Panc1 (cell line): Measurements from ENCODE around the gene SLC16A7. TPM values are rescaled to one million over a fixed set of nuclear protein-coding genes. Genes with fewer than 3 reads are reported as not detected.

ENCODE experiments used
- ATAC-seq: fragments of 200-7000 bp; cut with Tn5 transposase; 2 replicates; pipeline ENCODE4 v1.9.1; 2020; ENCODE audit warnings: mild to moderate bottlenecking, moderate library complexity
- BruUV-seq: library from RNA; stranded (reverse); fragments of 400-500 nt; replicated peaks from 2 replicates; lab custom pipeline; 2021; lab: Mats Ljungman, UMichigan
- CTCF ChIA-PET: fragments of 300-600 bp; sonication (Branson Sonifier 250); formaldehyde crosslinking; loops from one replicate; lab custom pipeline; 2022; ENCODE audit warnings: antibody characterized with exemption; lab: Charles Lee
- POLR2A ChIA-PET: fragments of 300-600 bp; sonication (Branson Sonifier 250); formaldehyde crosslinking; loops from one replicate; lab custom pipeline; 2022; ENCODE audit warnings: antibody characterized with exemption; lab: Charles Lee
- DNase-seq: peaks from one replicate; pipeline ENCODE4 v3.0.0-alpha.2; 2010; ENCODE audit warnings: low read depth, low spot score
- H3K27ac ChIP-seq: 2 replicates; pipeline ENCODE4 v1.5.1; 2011; ENCODE audit warnings: mild to moderate bottlenecking, low read length, inconsistent platforms
- H3K27me3 ChIP-seq: fragments of 200-500 bp; sonication (Bioruptor generic); 2 replicates; pipeline ENCODE4 v1.6.0; 2014; ENCODE audit warnings: low read length, inconsistent platforms; ENCODE audit not compliant: control insufficient read depth, insufficient read depth
- H3K36me3 ChIP-seq: fragments of 200-500 bp; sonication (Bioruptor generic); 2 replicates; pipeline ENCODE4 v1.5.1; 2014; ENCODE audit warnings: inconsistent platforms, mild to moderate bottlenecking, low read length, moderate library complexity; ENCODE audit not compliant: control insufficient read depth, insufficient read depth
- H3K4me1 ChIP-seq: 2 replicates; pipeline ENCODE4 v1.5.1; 2011; ENCODE audit warnings: inconsistent platforms, mild to moderate bottlenecking, low read length, moderate library complexity; ENCODE audit not compliant: control insufficient read depth, insufficient read depth
- H3K4me3 ChIP-seq, 2 experiments: 2 replicates each; pipeline ENCODE4 v1.5.1; 2011 to 2012; ENCODE audit warnings: low read depth in 2 of 2, low read length in 2 of 2, mild to moderate bottlenecking in 2 of 2, inconsistent platforms in 1 of 2, moderate library complexity in 1 of 2
- H3K9me3 ChIP-seq: fragments of 200-500 bp; sonication (Bioruptor generic); 2 replicates; pipeline ENCODE4 v1.5.1; 2014; ENCODE audit warnings: low read depth, mild to moderate bottlenecking, inconsistent platforms, low read length, moderate library complexity; ENCODE audit not compliant: control insufficient read depth, insufficient read depth
- POLR2AphosphoS5 ChIP-seq: IDR thresholded peaks from 2 replicates; pipeline ENCODE4 v1.6.1; 2012; ENCODE audit warnings: mild to moderate bottlenecking, low read depth, low read length, moderate library complexity
- SIN3A ChIP-seq: IDR thresholded peaks from 2 replicates; pipeline ENCODE4 v1.6.1; 2012; ENCODE audit warnings: low read depth, mild to moderate bottlenecking, low read length, moderate library complexity, borderline replicate concordance; ENCODE audit not compliant: insufficient read depth
- TCF7L2 ChIP-seq: IDR thresholded peaks from 2 replicates; pipeline ENCODE4 v1.6.1; 2011; ENCODE audit warnings: mild to moderate bottlenecking, low read depth, low read length, inconsistent platforms
- in situ Hi-C: cut with HindIII; loops from 2 replicates; pipeline ENCODE4 v1.10.0; 2016; ENCODE audit warnings: low sequenced_read_pairs, low pct_unique_long_range_greater_than_20kb
- intact Hi-C: fragments of 100-400 bp; cut with micrococcal nuclease; formaldehyde crosslinking; loops from one replicate; pipeline ENCODE4 v1.10.0; 2022; ENCODE audit not compliant: unreplicated experiment
- total RNA-seq: library from RNA; stranded (reverse); gene quantifications from one replicate; pipeline ENCODE4 v1.2.1, GENCODE V29; 2021; ENCODE audit not compliant: unreplicated experiment
- TF ChIP-seq, protein P1 (sequence below): fragments of 450-650 bp; IDR thresholded peaks from 2 replicates; pipeline ENCODE4 v1.5.1; 2017; ENCODE audit warnings: mild to moderate bottlenecking
- TF ChIP-seq, protein P2 (sequence below), 2 experiments: IDR thresholded peaks; 2 replicates each; pipeline ENCODE4 v1.6.1; 2011 to 2012; ENCODE audit warnings: low read depth in 2 of 2, control low read depth in 1 of 2, low read length in 1 of 2, mild to moderate bottlenecking in 1 of 2, moderate library complexity in 1 of 2; ENCODE audit not compliant: insufficient read depth in 1 of 2

Gene SLC16A7
- total RNA-seq, 1 experiment from 2014 or later = 0.33 TPM

DNA sequence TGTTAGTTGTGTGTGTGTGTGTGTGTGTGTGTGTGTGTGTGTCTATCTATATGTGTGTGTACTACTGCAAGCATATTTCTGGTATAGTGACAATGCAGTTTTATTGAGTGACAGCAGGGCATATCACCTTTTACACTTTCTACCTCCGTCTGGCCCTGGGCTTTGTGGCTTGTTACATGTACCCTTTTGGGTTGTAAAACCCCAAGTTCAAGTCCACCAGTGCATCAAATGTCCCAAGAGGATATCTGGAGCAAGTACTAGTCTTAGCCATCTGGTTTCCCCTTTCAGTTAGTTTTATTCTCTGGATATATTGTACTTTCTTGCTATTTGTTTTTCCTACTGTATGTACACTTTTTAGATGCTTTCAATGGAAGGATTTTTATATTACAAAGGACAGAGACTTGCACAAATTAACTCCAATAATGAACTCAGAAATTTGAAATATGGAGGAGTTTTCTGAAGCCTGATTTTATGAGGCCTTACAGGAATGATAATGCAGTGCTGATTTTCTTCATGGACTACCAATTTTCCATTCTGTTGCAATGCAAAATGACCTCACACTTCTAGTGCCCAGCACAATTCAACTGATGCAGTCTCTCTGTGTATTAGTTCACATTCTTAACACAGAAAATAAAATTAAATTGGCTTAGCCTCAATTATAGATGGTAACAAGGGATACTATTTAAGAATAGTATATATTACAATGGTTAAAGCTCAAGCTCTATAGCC, 29.1 kb downstream of the SLC16A7 start:
- in situ Hi-C loops (no loop called here), intact Hi-C loops (no loop called here)
- Histone ChIP-seq H3K27me3 (no peaks in the 10 kb centered on the region), H3K27ac (no peak overlapping the region), H3K9me3 (no peaks in the 10 kb centered on the region), H3K36me3 (no peaks in the 10 kb centered on the region), H3K4me3 (no peak overlapping the region), H3K4me1 (no peaks in the 10 kb centered on the region)
- TF ChIP-seq POLR2AphosphoS5 = no peak
- TF ChIP-seq, protein P1, sequence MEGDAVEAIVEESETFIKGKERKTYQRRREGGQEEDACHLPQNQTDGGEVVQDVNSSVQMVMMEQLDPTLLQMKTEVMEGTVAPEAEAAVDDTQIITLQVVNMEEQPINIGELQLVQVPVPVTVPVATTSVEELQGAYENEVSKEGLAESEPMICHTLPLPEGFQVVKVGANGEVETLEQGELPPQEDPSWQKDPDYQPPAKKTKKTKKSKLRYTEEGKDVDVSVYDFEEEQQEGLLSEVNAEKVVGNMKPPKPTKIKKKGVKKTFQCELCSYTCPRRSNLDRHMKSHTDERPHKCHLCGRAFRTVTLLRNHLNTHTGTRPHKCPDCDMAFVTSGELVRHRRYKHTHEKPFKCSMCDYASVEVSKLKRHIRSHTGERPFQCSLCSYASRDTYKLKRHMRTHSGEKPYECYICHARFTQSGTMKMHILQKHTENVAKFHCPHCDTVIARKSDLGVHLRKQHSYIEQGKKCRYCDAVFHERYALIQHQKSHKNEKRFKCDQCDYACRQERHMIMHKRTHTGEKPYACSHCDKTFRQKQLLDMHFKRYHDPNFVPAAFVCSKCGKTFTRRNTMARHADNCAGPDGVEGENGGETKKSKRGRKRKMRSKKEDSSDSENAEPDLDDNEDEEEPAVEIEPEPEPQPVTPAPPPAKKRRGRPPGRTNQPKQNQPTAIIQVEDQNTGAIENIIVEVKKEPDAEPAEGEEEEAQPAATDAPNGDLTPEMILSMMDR = no peak
- TF ChIP-seq SIN3A = no peak
- TF ChIP-seq, protein P2, sequence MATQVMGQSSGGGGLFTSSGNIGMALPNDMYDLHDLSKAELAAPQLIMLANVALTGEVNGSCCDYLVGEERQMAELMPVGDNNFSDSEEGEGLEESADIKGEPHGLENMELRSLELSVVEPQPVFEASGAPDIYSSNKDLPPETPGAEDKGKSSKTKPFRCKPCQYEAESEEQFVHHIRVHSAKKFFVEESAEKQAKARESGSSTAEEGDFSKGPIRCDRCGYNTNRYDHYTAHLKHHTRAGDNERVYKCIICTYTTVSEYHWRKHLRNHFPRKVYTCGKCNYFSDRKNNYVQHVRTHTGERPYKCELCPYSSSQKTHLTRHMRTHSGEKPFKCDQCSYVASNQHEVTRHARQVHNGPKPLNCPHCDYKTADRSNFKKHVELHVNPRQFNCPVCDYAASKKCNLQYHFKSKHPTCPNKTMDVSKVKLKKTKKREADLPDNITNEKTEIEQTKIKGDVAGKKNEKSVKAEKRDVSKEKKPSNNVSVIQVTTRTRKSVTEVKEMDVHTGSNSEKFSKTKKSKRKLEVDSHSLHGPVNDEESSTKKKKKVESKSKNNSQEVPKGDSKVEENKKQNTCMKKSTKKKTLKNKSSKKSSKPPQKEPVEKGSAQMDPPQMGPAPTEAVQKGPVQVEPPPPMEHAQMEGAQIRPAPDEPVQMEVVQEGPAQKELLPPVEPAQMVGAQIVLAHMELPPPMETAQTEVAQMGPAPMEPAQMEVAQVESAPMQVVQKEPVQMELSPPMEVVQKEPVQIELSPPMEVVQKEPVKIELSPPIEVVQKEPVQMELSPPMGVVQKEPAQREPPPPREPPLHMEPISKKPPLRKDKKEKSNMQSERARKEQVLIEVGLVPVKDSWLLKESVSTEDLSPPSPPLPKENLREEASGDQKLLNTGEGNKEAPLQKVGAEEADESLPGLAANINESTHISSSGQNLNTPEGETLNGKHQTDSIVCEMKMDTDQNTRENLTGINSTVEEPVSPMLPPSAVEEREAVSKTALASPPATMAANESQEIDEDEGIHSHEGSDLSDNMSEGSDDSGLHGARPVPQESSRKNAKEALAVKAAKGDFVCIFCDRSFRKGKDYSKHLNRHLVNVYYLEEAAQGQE (IDR thresholded peaks at IDR 0.05; ENCODE audit: insufficient read depth in 1 of 2, low read depth in 2 of 2, low read length in 1 of 2) = no peak
- TF ChIP-seq TCF7L2 = no peak
- BruUV-seq = no TSS peak
- DNase-seq (no peak), ATAC-seq (no peak)
- POLR2A ChIA-PET = no interaction called here
- CTCF ChIA-PET = no interaction called here

DNA sequence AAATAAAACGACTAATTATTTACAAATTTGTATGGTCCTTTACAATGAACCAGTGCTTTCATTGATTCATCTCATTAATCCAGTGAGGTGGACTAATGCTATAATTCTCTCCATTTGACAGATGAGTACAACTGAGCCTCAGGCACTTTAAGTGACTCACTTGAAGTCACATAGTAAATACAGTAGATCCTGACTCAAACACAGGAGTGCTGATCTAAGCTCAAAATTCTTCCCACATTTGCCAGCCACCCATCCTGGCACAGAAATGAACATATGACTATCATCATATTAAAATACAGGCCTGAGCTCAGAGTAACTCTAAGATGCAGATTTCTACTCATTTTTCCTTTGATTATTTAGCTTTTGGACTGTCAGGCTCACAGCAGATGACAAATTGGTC, 30.6 kb downstream of the SLC16A7 start:
- H3K9me3 ChIP-seq = no peaks in the 10 kb centered on the region
- POLR2A ChIA-PET = no interaction called here
- no peak overlapping the region for H3K27ac ChIP-seq
- no peaks in the 10 kb centered on the region for H3K36me3 ChIP-seq
- H3K4me1 ChIP-seq = no peaks in the 10 kb centered on the region
- intact Hi-C loops = no loop called here
- TF ChIP-seq TCF7L2 = no peak
- in situ Hi-C loops = no loop called here
- CTCF ChIA-PET = no interaction called here
- BruUV-seq = no TSS peak
- H3K27me3 ChIP-seq = no peaks in the 10 kb centered on the region
- H3K4me3 ChIP-seq = no peak overlapping the region
- ATAC-seq (no peak), DNase-seq (no peak)

DNA sequence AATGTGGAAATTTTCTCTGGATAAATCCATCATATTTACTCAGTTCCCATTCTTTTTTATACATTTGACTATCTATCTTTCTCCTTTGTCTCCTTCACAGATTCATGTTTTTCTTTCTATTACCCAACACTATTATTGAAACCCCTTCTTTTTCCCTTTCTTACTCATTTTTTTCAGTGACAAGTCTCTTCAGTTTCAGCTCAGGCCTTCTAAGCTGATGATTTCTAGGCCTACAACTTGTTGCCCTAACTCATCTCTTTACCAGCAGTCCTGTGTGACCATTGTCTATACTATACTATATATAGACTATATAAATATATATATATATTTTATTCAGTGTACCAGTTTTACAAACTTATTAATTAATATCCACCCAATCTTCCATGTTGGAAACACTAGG, 31.8 kb downstream of the SLC16A7 start:
- H3K27ac ChIP-seq = no peak overlapping the region
- ATAC-seq (no peak), DNase-seq (no peak)
- intact Hi-C loops = no loop called here
- BruUV-seq = no TSS peak
- ChIA-PET CTCF (no interaction called here), POLR2A (no interaction called here)
- H3K4me3 ChIP-seq = no peak overlapping the region
- TF ChIP-seq, protein P2 (IDR thresholded peaks at IDR 0.05; ENCODE audit: insufficient read depth in 1 of 2, low read depth in 2 of 2, low read length in 1 of 2) = no peak
- TF ChIP-seq SIN3A (no peak), TCF7L2 (no peak), POLR2AphosphoS5 (no peak)
- TF ChIP-seq, protein P1 = no peak
- no peaks in the 10 kb centered on the region for H3K27me3 ChIP-seq
- H3K4me1 ChIP-seq = no peaks in the 10 kb centered on the region
- H3K9me3 ChIP-seq = no peaks in the 10 kb centered on the region
- in situ Hi-C loops = no loop called here
- no peaks in the 10 kb centered on the region for H3K36me3 ChIP-seq
